DND-41 (cell line): ENCODE results near the gene PCSK4.

Experiments used
- EZH2 ChIP-seq: IDR thresholded peaks from 3 replicates; pipeline ENCODE4 v1.6.1; 2012; ENCODE audit warnings: borderline replicate concordance, low read depth, mild to moderate bottlenecking, moderate library complexity, low read length, inconsistent platforms; ENCODE audit not compliant: severe bottlenecking
- TF ChIP-seq, protein P1 (sequence below): IDR thresholded peaks from 2 replicates; pipeline ENCODE4 v1.5.1; 2012; ENCODE audit warnings: borderline replicate concordance, low read length, moderate library complexity, mild to moderate bottlenecking; ENCODE audit not compliant: poor library complexity, severe bottlenecking; ENCODE audit errors: extremely low read depth

DNA sequence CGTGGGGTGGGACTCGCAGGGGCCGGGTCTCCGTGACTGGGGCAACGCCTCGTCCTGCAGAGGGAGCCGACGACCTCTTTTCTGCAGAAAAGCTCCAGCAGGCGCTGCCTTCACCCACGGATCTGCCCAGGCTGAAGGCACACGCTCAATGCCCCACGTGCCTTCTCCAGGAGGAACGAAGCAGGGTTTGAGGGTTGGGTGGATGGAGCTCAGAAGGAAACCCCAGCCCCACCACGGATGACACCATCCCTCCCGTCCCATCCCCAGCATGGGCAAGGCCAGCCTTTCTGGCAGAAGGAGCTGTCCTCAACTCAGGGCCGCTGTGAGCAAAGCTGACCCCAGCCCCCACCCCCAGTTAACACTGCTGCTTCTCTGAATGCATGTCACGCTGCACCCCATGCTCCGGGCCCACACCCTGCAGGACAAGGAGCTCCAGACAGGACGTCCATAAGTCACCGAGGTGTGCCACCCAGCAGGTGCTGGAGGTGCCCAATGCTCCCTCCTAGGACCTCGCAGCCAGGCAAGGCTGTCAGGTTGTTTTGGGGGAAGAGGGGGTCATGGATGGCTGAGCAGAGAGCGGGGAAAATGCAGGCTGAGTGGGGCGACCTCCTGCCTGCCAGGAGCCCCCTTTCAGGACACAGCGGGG lies 18.5 kb downstream of the PCSK4 start:
- TF ChIP-seq, protein P1, sequence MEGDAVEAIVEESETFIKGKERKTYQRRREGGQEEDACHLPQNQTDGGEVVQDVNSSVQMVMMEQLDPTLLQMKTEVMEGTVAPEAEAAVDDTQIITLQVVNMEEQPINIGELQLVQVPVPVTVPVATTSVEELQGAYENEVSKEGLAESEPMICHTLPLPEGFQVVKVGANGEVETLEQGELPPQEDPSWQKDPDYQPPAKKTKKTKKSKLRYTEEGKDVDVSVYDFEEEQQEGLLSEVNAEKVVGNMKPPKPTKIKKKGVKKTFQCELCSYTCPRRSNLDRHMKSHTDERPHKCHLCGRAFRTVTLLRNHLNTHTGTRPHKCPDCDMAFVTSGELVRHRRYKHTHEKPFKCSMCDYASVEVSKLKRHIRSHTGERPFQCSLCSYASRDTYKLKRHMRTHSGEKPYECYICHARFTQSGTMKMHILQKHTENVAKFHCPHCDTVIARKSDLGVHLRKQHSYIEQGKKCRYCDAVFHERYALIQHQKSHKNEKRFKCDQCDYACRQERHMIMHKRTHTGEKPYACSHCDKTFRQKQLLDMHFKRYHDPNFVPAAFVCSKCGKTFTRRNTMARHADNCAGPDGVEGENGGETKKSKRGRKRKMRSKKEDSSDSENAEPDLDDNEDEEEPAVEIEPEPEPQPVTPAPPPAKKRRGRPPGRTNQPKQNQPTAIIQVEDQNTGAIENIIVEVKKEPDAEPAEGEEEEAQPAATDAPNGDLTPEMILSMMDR: peak; percentile 43
- TF ChIP-seq EZH2: no peak
